Vagina (tissue), 2 donors: ENCODE data around the gene CLEC2B. TPM values are rescaled to one million over a fixed set of nuclear protein-coding genes. Genes with fewer than 3 reads are reported as not detected.

Experiments
- DNase-seq, 2 donors: peaks; one replicate each; pipeline ENCODE4 v3.0.0-alpha.2; 2017; ENCODE audit errors: extremely low spot score in 2 of 2
- H3K27ac ChIP-seq: fragments of 200-600 bp; sonication (generic); one replicate; pipeline ENCODE4 v1.5.1; 2019
- H3K27me3 ChIP-seq: fragments of 200-600 bp; sonication (generic); one replicate; pipeline ENCODE4 v1.5.1; 2019
- H3K36me3 ChIP-seq, 2 donors: fragments of 200-600 bp; sonication (generic); one replicate each; pipeline ENCODE4 v1.5.1; 2017 to 2019
- H3K4me1 ChIP-seq: fragments of 200-600 bp; sonication (generic); one replicate; pipeline ENCODE4 v1.5.1; 2019
- H3K4me3 ChIP-seq, 2 donors: fragments of 200-600 bp; sonication (generic); 1 replicate in 1 of 2; 2 replicates in 1 of 2; pipeline ENCODE4 v1.5.1; 2016 to 2019
- H3K9me3 ChIP-seq: fragments of 200-600 bp; sonication (generic); one replicate; pipeline ENCODE4 v1.5.1; 2019
- CTCF ChIP-seq, 3 experiments: fragments of 450-650 bp in 2 of 3; fragments of 200-600 bp in 1 of 3; sonication (generic) in 1 of 3; IDR thresholded peaks; one replicate each; pipeline ENCODE4 v1.5.1; 2017 to 2019; ENCODE audit warnings: antibody characterized with exemption in 3 of 3, mild to moderate bottlenecking in 2 of 3, moderate library complexity in 2 of 3
- POLR2A ChIP-seq, 2 donors: fragments of 450-650 bp; IDR thresholded peaks; one replicate each; pipeline ENCODE4 v1.6.1; 2017; ENCODE audit warnings: antibody characterized with exemption in 2 of 2, mild to moderate bottlenecking in 2 of 2, moderate library complexity in 2 of 2
- POLR2AphosphoS5 ChIP-seq, 2 donors: sonication (generic); formaldehyde crosslinking; IDR thresholded peaks; one replicate each; pipeline ENCODE4 v1.9.0; 2017; ENCODE audit warnings: antibody characterized with exemption in 2 of 2, mild to moderate bottlenecking in 2 of 2, low read depth in 1 of 2; ENCODE audit not compliant: insufficient read depth in 1 of 2
- intact Hi-C: fragments of 100-400 bp; cut with DNase I; formaldehyde crosslinking; loops from one replicate; pipeline ENCODE4 v1.15.1; 2023
- total RNA-seq: library from RNA; depleted of rRNA; stranded (reverse); fragments of >200 nt; gene quantifications from one replicate; pipeline ENCODE4 v1.2.3, GENCODE V29; 2016

Gene CLEC2B
- total RNA-seq, 1 donor from 2014 or later: 35.6 TPM

GRCh38 chr12:9851050-9851449 lies 18.1 kb downstream of the CLEC2B start:
- no peaks in the 10 kb centered on the region for H3K27me3 ChIP-seq
- no peak overlapping the region for H3K27ac ChIP-seq
- H3K4me1 ChIP-seq: no peaks in the 10 kb centered on the region
- DNase-seq: no peak
- peaks cover 4% of the 10 kb centered on the region for H3K9me3 ChIP-seq
- intact Hi-C loops: no loop called here
- TF ChIP-seq POLR2A (IDR thresholded peaks at IDR 0.05) (no peak), POLR2AphosphoS5 (IDR thresholded peaks at IDR 0.05; ENCODE audit: insufficient read depth in 1 of 2, low read depth in 1 of 2) (no peak), CTCF (IDR thresholded peaks at IDR 0.05) (no peak)
- peaks cover 0 to 21% of the 10 kb centered on the region in 2 donors for H3K36me3 ChIP-seq
- no peak overlapping the region for H3K4me3 ChIP-seq

GRCh38 chr12:9848899-9849298 lies 20.3 kb downstream of the CLEC2B start:
- H3K27ac ChIP-seq: no peak overlapping the region
- no peaks in the 10 kb centered on the region for H3K4me1 ChIP-seq
- intact Hi-C loops: no loop called here
- TF ChIP-seq CTCF (IDR thresholded peaks at IDR 0.05) (no peak), POLR2A (IDR thresholded peaks at IDR 0.05) (no peak), POLR2AphosphoS5 (IDR thresholded peaks at IDR 0.05; ENCODE audit: insufficient read depth in 1 of 2, low read depth in 1 of 2) (no peak)
- DNase-seq: no peak
- no peaks in the 10 kb centered on the region for H3K27me3 ChIP-seq
- peaks cover 0 to 14% of the 10 kb centered on the region in 2 donors for H3K36me3 ChIP-seq
- no peak overlapping the region for H3K4me3 ChIP-seq
- H3K9me3 ChIP-seq: peaks cover 4% of the 10 kb centered on the region

- H3K27ac ChIP-seq: no peak overlapping the region
- peaks cover 4% of the 10 kb centered on the region for H3K9me3 ChIP-seq
- no peak overlapping the region for H3K4me3 ChIP-seq
- no peak for DNase-seq
- no peaks in the 10 kb centered on the region for H3K36me3 ChIP-seq
- H3K27me3 ChIP-seq: no peaks in the 10 kb centered on the region
- intact Hi-C loops: no loop called here
- H3K4me1 ChIP-seq: no peaks in the 10 kb centered on the region
- TF ChIP-seq CTCF (IDR thresholded peaks at IDR 0.05): no peak
- TF ChIP-seq POLR2AphosphoS5 (IDR thresholded peaks at IDR 0.05; ENCODE audit: insufficient read depth in 1 of 2, low read depth in 1 of 2): no peak
- TF ChIP-seq POLR2A (IDR thresholded peaks at IDR 0.05): no peak
These were observed 25.7 kb downstream of the CLEC2B start for GRCh38 chr12:9843407-9843806.

- no peak overlapping the region for H3K4me3 ChIP-seq
- no peaks in the 10 kb centered on the region for H3K27me3 ChIP-seq
- no peaks in the 10 kb centered on the region for H3K36me3 ChIP-seq
- H3K9me3 ChIP-seq: no peaks in the 10 kb centered on the region
- no peak overlapping the region for H3K27ac ChIP-seq
- no peak for DNase-seq
- no peak for TF ChIP-seq POLR2AphosphoS5 (IDR thresholded peaks at IDR 0.05; ENCODE audit: insufficient read depth in 1 of 2, low read depth in 1 of 2)
- no peak for TF ChIP-seq CTCF (IDR thresholded peaks at IDR 0.05)
- TF ChIP-seq POLR2A (IDR thresholded peaks at IDR 0.05): no peak
- no peaks in the 10 kb centered on the region for H3K4me1 ChIP-seq
- intact Hi-C loops: no loop called here
These were observed 37.4 kb downstream of the CLEC2B start for GRCh38 chr12:9831720-9832119.

GRCh38 chr12:9829982-9830381 lies 39.2 kb downstream of the CLEC2B start:
- no peak for TF ChIP-seq CTCF (IDR thresholded peaks at IDR 0.05)
- TF ChIP-seq POLR2AphosphoS5 (IDR thresholded peaks at IDR 0.05; ENCODE audit: insufficient read depth in 1 of 2, low read depth in 1 of 2): no peak
- no peak for TF ChIP-seq POLR2A (IDR thresholded peaks at IDR 0.05)
- H3K27ac ChIP-seq: no peak overlapping the region
- H3K9me3 ChIP-seq: no peaks in the 10 kb centered on the region
- intact Hi-C loops: no loop called here
- no peak overlapping the region for H3K4me3 ChIP-seq
- no peak for DNase-seq
- H3K36me3 ChIP-seq: no peaks in the 10 kb centered on the region
- no peaks in the 10 kb centered on the region for H3K4me1 ChIP-seq
- H3K27me3 ChIP-seq: no peaks in the 10 kb centered on the region
